ENCODE results near the gene HAAO.

DNA sequence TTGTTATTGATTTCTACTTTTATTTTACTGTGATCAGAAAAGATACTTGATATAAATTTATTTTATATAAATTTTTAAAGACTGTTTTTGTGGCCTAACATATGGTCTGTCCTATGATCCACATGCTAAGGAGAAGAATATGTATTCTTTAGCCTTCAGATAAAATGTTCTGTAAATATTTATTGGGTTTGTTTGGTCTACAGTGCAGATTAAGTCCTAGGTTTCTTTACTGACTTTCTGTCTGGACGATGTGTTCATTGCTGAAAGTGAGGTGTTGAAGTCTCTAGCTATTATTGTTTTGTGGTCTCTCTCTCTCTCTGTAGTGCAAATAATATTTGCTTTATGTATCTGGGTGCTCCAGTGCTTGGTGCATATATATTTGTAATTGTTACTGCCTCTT, 58.5 kb downstream of the HAAO start:
- no peak for TF ChIP-seq SUZ12 (IDR thresholded peaks at IDR 0.05; ENCODE audit: low read depth, low read length)
- TF ChIP-seq SMARCE1 (IDR thresholded peaks at IDR 0.05; ENCODE audit: borderline replicate concordance) = no peak
- TF ChIP-seq, protein P1, sequence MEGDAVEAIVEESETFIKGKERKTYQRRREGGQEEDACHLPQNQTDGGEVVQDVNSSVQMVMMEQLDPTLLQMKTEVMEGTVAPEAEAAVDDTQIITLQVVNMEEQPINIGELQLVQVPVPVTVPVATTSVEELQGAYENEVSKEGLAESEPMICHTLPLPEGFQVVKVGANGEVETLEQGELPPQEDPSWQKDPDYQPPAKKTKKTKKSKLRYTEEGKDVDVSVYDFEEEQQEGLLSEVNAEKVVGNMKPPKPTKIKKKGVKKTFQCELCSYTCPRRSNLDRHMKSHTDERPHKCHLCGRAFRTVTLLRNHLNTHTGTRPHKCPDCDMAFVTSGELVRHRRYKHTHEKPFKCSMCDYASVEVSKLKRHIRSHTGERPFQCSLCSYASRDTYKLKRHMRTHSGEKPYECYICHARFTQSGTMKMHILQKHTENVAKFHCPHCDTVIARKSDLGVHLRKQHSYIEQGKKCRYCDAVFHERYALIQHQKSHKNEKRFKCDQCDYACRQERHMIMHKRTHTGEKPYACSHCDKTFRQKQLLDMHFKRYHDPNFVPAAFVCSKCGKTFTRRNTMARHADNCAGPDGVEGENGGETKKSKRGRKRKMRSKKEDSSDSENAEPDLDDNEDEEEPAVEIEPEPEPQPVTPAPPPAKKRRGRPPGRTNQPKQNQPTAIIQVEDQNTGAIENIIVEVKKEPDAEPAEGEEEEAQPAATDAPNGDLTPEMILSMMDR (CRISPR knock-in tag; IDR thresholded peaks at IDR 0.05) = no peak
- TF ChIP-seq ZZZ3 (CRISPR knock-in tag; IDR thresholded peaks at IDR 0.05; ENCODE audit: borderline replicate concordance) = no peak
- TF ChIP-seq ONECUT2 (CRISPR knock-in tag; IDR thresholded peaks at IDR 0.05) = no peak
- no peak for TF ChIP-seq TCF7L2 (IDR thresholded peaks at IDR 0.05; ENCODE audit: low read depth, low read length)
- no peak for TF ChIP-seq PTBP1 (IDR thresholded peaks at IDR 0.05; ENCODE audit: low read depth, low read length, poor library complexity, severe bottlenecking)
- TF ChIP-seq ZBTB3 (CRISPR knock-in tag; IDR thresholded peaks at IDR 0.05; ENCODE audit: borderline replicate concordance, low read depth) = no peak
